GM23338 (cell line): ENCODE data around the gene BMF. TPM values are rescaled to one million over a fixed set of nuclear protein-coding genes. Genes with fewer than 3 reads are reported as not detected.
"Not testable (repeated sequence)": the region's sequence is repeated elsewhere in the genome, so short reads cannot be mapped to it uniquely, and the experiment has no call there.

Experiments
- ATAC-seq: fragments of 200-7000 bp; cut with Tn5 transposase; 3 replicates; pipeline ENCODE4 v1.9.1; 2020
- DNase-seq: peaks from one replicate; pipeline ENCODE4 v3.0.0-alpha.2; 2015; ENCODE audit warnings: low spot score
- H2AFZ ChIP-seq: fragments of 200-600 bp; sonication (generic); 2 replicates; pipeline ENCODE4 v1.8.0; 2016; ENCODE audit warnings: antibody characterized with exemption, mild to moderate bottlenecking, moderate library complexity
- H3F3A ChIP-seq: fragments of 200-600 bp; sonication (generic); replicated peaks from 2 replicates; pipeline ENCODE4 v1.8.0; 2017; ENCODE audit warnings: antibody characterized with exemption, mixed run types, low read depth
- H3K27ac ChIP-seq: fragments of 200-600 bp; sonication (generic); 2 replicates; pipeline ENCODE4 v1.6.1; 2016; ENCODE audit warnings: low read depth
- H3K27me3 ChIP-seq: fragments of 200-600 bp; sonication (generic); 2 replicates; pipeline ENCODE4 v1.8.0; 2016; ENCODE audit warnings: mild to moderate bottlenecking, mixed run types, moderate library complexity; ENCODE audit not compliant: insufficient read depth
- H3K36me3 ChIP-seq: fragments of 200-600 bp; sonication (generic); 2 replicates; pipeline ENCODE4 v1.8.0; 2016; ENCODE audit warnings: mild to moderate bottlenecking; ENCODE audit not compliant: insufficient read depth
- H3K4me1 ChIP-seq: fragments of 200-600 bp; sonication (generic); 2 replicates; pipeline ENCODE4 v1.8.0; 2016; ENCODE audit warnings: mild to moderate bottlenecking, moderate library complexity; ENCODE audit not compliant: insufficient read depth
- H3K4me2 ChIP-seq: fragments of 200-600 bp; sonication (generic); 2 replicates; pipeline ENCODE4 v1.7.1; 2017; ENCODE audit warnings: mixed run types
- H3K4me3 ChIP-seq: fragments of 200-600 bp; sonication (generic); 2 replicates; pipeline ENCODE4 v1.6.1; 2016; ENCODE audit warnings: mixed run types
- H3K79me2 ChIP-seq: fragments of 200-600 bp; sonication (generic); replicated peaks from 2 replicates; pipeline ENCODE4 v1.8.0; 2017; ENCODE audit warnings: mild to moderate bottlenecking; ENCODE audit not compliant: insufficient read depth
- H3K9me2 ChIP-seq: fragments of 200-600 bp; sonication (generic); 2 replicates; pipeline ENCODE4 v1.8.0; 2017; ENCODE audit not compliant: insufficient read depth
- H4K20me1 ChIP-seq: fragments of 200-600 bp; sonication (generic); replicated peaks from 2 replicates; pipeline ENCODE4 v1.8.0; 2017; ENCODE audit warnings: mild to moderate bottlenecking; ENCODE audit not compliant: insufficient read depth
- H3K27ac Mint-ChIP-seq: 2 replicates; pipeline ENCODE4 v1.8.0; 2020; ENCODE audit warnings: inconsistent platforms, mild to moderate bottlenecking, moderate library complexity, mixed read lengths
- H3K27me3 Mint-ChIP-seq: 3 replicates; pipeline ENCODE4 v1.8.0; 2022; ENCODE audit warnings: low read depth, mild to moderate bottlenecking, moderate library complexity, mixed read lengths, inconsistent platforms; ENCODE audit not compliant: insufficient read depth, poor library complexity
- H3K36me3 Mint-ChIP-seq: 3 replicates; pipeline ENCODE4 v1.8.0; 2021; ENCODE audit warnings: low read depth, mild to moderate bottlenecking, inconsistent platforms, moderate library complexity, mixed read lengths
- H3K4me1 Mint-ChIP-seq: 3 replicates; pipeline ENCODE4 v1.8.0; 2020; ENCODE audit warnings: mild to moderate bottlenecking, inconsistent platforms, mixed read lengths
- H3K4me3 Mint-ChIP-seq: 3 replicates; pipeline ENCODE4 v1.8.0; 2021; ENCODE audit warnings: moderate library complexity, mild to moderate bottlenecking, inconsistent platforms, mixed read lengths
- H3K9me3 Mint-ChIP-seq: 3 replicates; pipeline ENCODE4 v1.8.0; 2020; ENCODE audit warnings: moderate library complexity, mild to moderate bottlenecking, inconsistent platforms, mixed read lengths
- EZH2 ChIP-seq: fragments of 200-600 bp; sonication (generic); IDR thresholded peaks from one replicate; pipeline ENCODE4 v1.8.0; 2017; ENCODE audit warnings: antibody characterized with exemption, mild to moderate bottlenecking, low read depth; ENCODE audit not compliant: unreplicated experiment
- REST ChIP-seq: IDR thresholded peaks from one replicate; pipeline ENCODE4 v1.6.1; 2018; ENCODE audit warnings: antibody characterized with exemption; ENCODE audit not compliant: unreplicated experiment
- polyA plus RNA-seq: library from polyadenylated mRNA; unstranded; fragments of >200 nt; fragmentation: Nextera tagmentation; extraction: Ambion mirVana; gene quantifications from 2 replicates; pipeline ENCODE4 v1.2.1, GENCODE V29; 2016
- total RNA-seq: library from RNA; depleted of rRNA; stranded (reverse); fragments of >200 nt; shearing (Covaris generic); gene quantifications from 2 replicates; pipeline ENCODE4 v1.2.3, GENCODE V29; 2014
- TF ChIP-seq, protein P1 (sequence below), 2 experiments: fragments of 200-600 bp in 1 of 2; sonication (generic) in 1 of 2; conservative IDR thresholded peaks; 2 replicates each; pipeline versions ENCODE4 v1.5.1 to v1.6.1; 2016 to 2017; ENCODE audit warnings: antibody characterized with exemption in 2 of 2, low read depth in 2 of 2, mild to moderate bottlenecking in 2 of 2, moderate library complexity in 1 of 2

The BMF gene
- total and polyA plus RNA-seq, 2 experiments from 2014 or later: 2.0 to 20.3 TPM

- TF ChIP-seq REST (no peak), EZH2 (no peak)
These were observed 33.2 kb downstream of the BMF start (continued) for GRCh38 chr15:40075298-40076044.

DNA sequence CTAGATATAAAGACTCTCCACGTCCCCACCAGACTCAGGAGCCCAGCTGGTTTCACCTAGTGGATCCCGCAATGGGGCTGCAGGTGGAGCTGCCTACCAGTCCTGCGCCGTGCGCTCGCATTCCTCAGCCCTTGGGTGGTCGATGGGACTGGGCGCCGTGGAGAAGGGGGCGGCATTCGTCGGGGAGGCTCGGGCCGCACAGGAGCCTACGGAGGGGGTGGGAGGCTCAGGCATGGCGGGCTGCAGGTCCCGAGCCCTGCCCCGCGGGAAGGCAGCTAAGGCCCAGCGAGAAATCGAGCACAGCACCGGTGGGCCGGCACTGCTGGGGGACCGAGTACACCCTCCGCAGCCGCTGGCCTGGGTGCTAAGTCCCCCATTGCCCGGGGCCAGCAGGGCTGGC is 34.0 kb downstream of the BMF start:
- TF ChIP-seq, protein P1, sequence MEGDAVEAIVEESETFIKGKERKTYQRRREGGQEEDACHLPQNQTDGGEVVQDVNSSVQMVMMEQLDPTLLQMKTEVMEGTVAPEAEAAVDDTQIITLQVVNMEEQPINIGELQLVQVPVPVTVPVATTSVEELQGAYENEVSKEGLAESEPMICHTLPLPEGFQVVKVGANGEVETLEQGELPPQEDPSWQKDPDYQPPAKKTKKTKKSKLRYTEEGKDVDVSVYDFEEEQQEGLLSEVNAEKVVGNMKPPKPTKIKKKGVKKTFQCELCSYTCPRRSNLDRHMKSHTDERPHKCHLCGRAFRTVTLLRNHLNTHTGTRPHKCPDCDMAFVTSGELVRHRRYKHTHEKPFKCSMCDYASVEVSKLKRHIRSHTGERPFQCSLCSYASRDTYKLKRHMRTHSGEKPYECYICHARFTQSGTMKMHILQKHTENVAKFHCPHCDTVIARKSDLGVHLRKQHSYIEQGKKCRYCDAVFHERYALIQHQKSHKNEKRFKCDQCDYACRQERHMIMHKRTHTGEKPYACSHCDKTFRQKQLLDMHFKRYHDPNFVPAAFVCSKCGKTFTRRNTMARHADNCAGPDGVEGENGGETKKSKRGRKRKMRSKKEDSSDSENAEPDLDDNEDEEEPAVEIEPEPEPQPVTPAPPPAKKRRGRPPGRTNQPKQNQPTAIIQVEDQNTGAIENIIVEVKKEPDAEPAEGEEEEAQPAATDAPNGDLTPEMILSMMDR (conservative IDR thresholded peaks at IDR 0.05; ENCODE audit: low read depth in 2 of 2): peak in 1 of 2 experiments; percentile 27; a peak in 1 of 4 replicates
- not testable (repeated sequence) for H3K27ac ChIP-seq, H3K4me3 Mint-ChIP-seq, H3K27ac Mint-ChIP-seq, H3K36me3 ChIP-seq, H3K79me2 ChIP-seq, DNase-seq, H3K36me3 Mint-ChIP-seq, ATAC-seq, H3K4me2 ChIP-seq, H2AFZ ChIP-seq, H4K20me1 ChIP-seq, H3F3A ChIP-seq, H3K4me3 ChIP-seq, H3K27me3 ChIP-seq, H3K9me2 ChIP-seq
- peaks cover 26% of the 10 kb centered on the region for H3K27me3 Mint-ChIP-seq
- H3K4me1 ChIP-seq: peaks cover 14% of the 10 kb centered on the region; the same call in 1 of the 2 replicates
- H3K9me3 Mint-ChIP-seq: peaks cover 10% of the 10 kb centered on the region
- peaks cover 28% of the 10 kb centered on the region for H3K4me1 Mint-ChIP-seq

- not testable (repeated sequence) for DNase-seq, H3K27me3 ChIP-seq, H2AFZ ChIP-seq, H3F3A ChIP-seq, H3K4me2 ChIP-seq, H3K36me3 ChIP-seq, H3K79me2 ChIP-seq, H3K27ac Mint-ChIP-seq, H3K9me2 ChIP-seq, H3K4me3 ChIP-seq, H3K4me3 Mint-ChIP-seq, ATAC-seq, H3K36me3 Mint-ChIP-seq, H3K27ac ChIP-seq, H4K20me1 ChIP-seq
- peaks cover 17% of the 10 kb centered on the region; the same call in 1 of the 2 replicates for H3K4me1 ChIP-seq
- Mint-ChIP-seq H3K27me3 (peaks cover 23% of the 10 kb centered on the region), H3K9me3 (peaks cover 10% of the 10 kb centered on the region), H3K4me1 (peaks cover 28% of the 10 kb centered on the region)
These were observed 34.8 kb downstream of the BMF start for GRCh38 chr15:40073716-40074490.
